Parathyroid adenoma (tissue), 2 donors: ENCODE data around the gene GUCY1A2.

Source experiments
- H2AFZ ChIP-seq: fragments of 300-600 bp; sonication (generic); one replicate; pipeline ENCODE4 v1.7.0; 2017; ENCODE audit warnings: antibody characterized with exemption, mild to moderate bottlenecking
- H3K27ac ChIP-seq: fragments of 300-600 bp; sonication (generic); one replicate; pipeline ENCODE4 v1.7.0; 2017
- H3K27me3 ChIP-seq: fragments of 300-600 bp; sonication (generic); one replicate; pipeline ENCODE4 v1.7.0; 2017; ENCODE audit warnings: low read length; ENCODE audit not compliant: control insufficient read depth, insufficient read depth
- H3K36me3 ChIP-seq: fragments of 300-600 bp; sonication (generic); one replicate; pipeline ENCODE4 v1.7.0; 2017; ENCODE audit warnings: low read length; ENCODE audit not compliant: control insufficient read depth, insufficient read depth
- H3K4me1 ChIP-seq: fragments of 300-600 bp; sonication (generic); one replicate; pipeline ENCODE4 v1.7.0; 2017; ENCODE audit warnings: control low read depth
- H3K4me2 ChIP-seq: fragments of 300-600 bp; sonication (generic); one replicate; pipeline ENCODE4 v1.7.0; 2017; ENCODE audit warnings: low read length
- H3K4me3 ChIP-seq: fragments of 300-600 bp; sonication (generic); one replicate; pipeline ENCODE4 v1.7.0; 2017; ENCODE audit warnings: low read depth, low read length
- H3K79me2 ChIP-seq: fragments of 300-600 bp; sonication (generic); one replicate; pipeline ENCODE4 v1.7.0; 2017; ENCODE audit warnings: control low read depth
- H3K9ac ChIP-seq: fragments of 300-600 bp; sonication (generic); one replicate; pipeline ENCODE4 v1.7.0; 2017; ENCODE audit warnings: mild to moderate bottlenecking
- H3K9me3 ChIP-seq: fragments of 300-600 bp; sonication (generic); one replicate; pipeline ENCODE4 v1.7.0; 2017; ENCODE audit warnings: low read length; ENCODE audit not compliant: control insufficient read depth
- CTCF ChIP-seq: fragments of 300-600 bp; sonication (generic); IDR thresholded peaks from one replicate; pipeline ENCODE4 v1.7.0; 2017; ENCODE audit warnings: antibody characterized with exemption, mild to moderate bottlenecking
- donor health status: primary hyperparathyroidism.

Gene GUCY1A2

GRCh38 chr11:106761745-106762144 is 256.5 kb downstream of the GUCY1A2 start:
- Histone ChIP-seq H3K4me3 (no peak overlapping the region), H3K9me3 (no peaks in the 10 kb centered on the region), H3K27ac (no peak overlapping the region), H3K9ac (no peak overlapping the region), H3K4me2 (no peak overlapping the region), H3K4me1 (no peaks in the 10 kb centered on the region), H3K79me2 (no peaks in the 10 kb centered on the region), H3K36me3 (no peaks in the 10 kb centered on the region), H3K27me3 (no peaks in the 10 kb centered on the region), H2AFZ (no peak overlapping the region)
- TF ChIP-seq CTCF: no peak

GRCh38 chr11:106761240-106761639 is 257.0 kb downstream of the GUCY1A2 start:
- Histone ChIP-seq H3K4me2 (no peak overlapping the region), H3K4me1 (no peaks in the 10 kb centered on the region), H3K4me3 (no peak overlapping the region), H3K27ac (no peak overlapping the region), H3K9ac (no peak overlapping the region), H3K36me3 (no peaks in the 10 kb centered on the region), H3K79me2 (no peaks in the 10 kb centered on the region), H3K9me3 (no peaks in the 10 kb centered on the region), H3K27me3 (no peaks in the 10 kb centered on the region), H2AFZ (no peak overlapping the region)
- TF ChIP-seq CTCF: no peak

GRCh38 chr11:106748059-106748458 is 270.2 kb downstream of the GUCY1A2 start:
- H3K9me3 ChIP-seq: no peaks in the 10 kb centered on the region
- H3K9ac ChIP-seq: no peak overlapping the region
- no peaks in the 10 kb centered on the region for H3K4me1 ChIP-seq
- no peak overlapping the region for H2AFZ ChIP-seq
- no peak overlapping the region for H3K27ac ChIP-seq
- H3K4me3 ChIP-seq: no peak overlapping the region
- no peak overlapping the region for H3K4me2 ChIP-seq
- no peak for TF ChIP-seq CTCF
- H3K27me3 ChIP-seq: no peaks in the 10 kb centered on the region
- no peaks in the 10 kb centered on the region for H3K79me2 ChIP-seq
- no peaks in the 10 kb centered on the region for H3K36me3 ChIP-seq

- no peak for TF ChIP-seq CTCF
- no peaks in the 10 kb centered on the region for H3K9me3 ChIP-seq
- H3K9ac ChIP-seq: no peak overlapping the region
- H3K79me2 ChIP-seq: no peaks in the 10 kb centered on the region
- no peak overlapping the region for H2AFZ ChIP-seq
- no peaks in the 10 kb centered on the region for H3K27me3 ChIP-seq
- no peaks in the 10 kb centered on the region for H3K4me1 ChIP-seq
- no peaks in the 10 kb centered on the region for H3K36me3 ChIP-seq
- no peak overlapping the region for H3K4me2 ChIP-seq
- no peak overlapping the region for H3K27ac ChIP-seq
- no peak overlapping the region for H3K4me3 ChIP-seq
These were observed 272.3 kb downstream of the GUCY1A2 start for GRCh38 chr11:106745941-106746340.

- no peak overlapping the region for H3K4me2 ChIP-seq
- TF ChIP-seq CTCF: no peak
- H3K36me3 ChIP-seq: no peaks in the 10 kb centered on the region
- H2AFZ ChIP-seq: no peak overlapping the region
- no peak overlapping the region for H3K4me3 ChIP-seq
- H3K27me3 ChIP-seq: no peaks in the 10 kb centered on the region
- H3K9ac ChIP-seq: no peak overlapping the region
- H3K79me2 ChIP-seq: no peaks in the 10 kb centered on the region
- no peaks in the 10 kb centered on the region for H3K4me1 ChIP-seq
- H3K27ac ChIP-seq: no peak overlapping the region
- H3K9me3 ChIP-seq: no peaks in the 10 kb centered on the region
These were observed 284.6 kb downstream of the GUCY1A2 start for GRCh38 chr11:106733635-106734034.
